Keratinocyte (primary cell): ENCODE data around the gene CASK. TPM values are rescaled to one million over a fixed set of nuclear protein-coding genes. Genes with fewer than 3 reads are reported as not detected.

ENCODE experiments used
- DNase-seq: peaks from one replicate; pipeline ENCODE4 v3.0.0-alpha.2; 2011; ENCODE audit warnings: low read depth, missing footprints, low spot score
- FAIRE-seq: peaks from 2 replicates; lab custom pipeline; 2011; peaks lifted over from hg19 to GRCh38; lab: Jason Lieb, UNC
- H2AFZ ChIP-seq: 2 replicates; pipeline ENCODE4 v1.6.0; 2012; ENCODE audit warnings: low read length, control low read depth, inconsistent platforms; ENCODE audit not compliant: control insufficient read depth
- H3K27ac ChIP-seq: 2 replicates; pipeline ENCODE4 v1.5.1; 2011; ENCODE audit warnings: low read length; ENCODE audit not compliant: control insufficient read depth, insufficient read depth
- H3K27me3 ChIP-seq: 3 replicates; pipeline ENCODE4 v1.6.0; 2011; ENCODE audit warnings: low read length; ENCODE audit not compliant: control insufficient read depth, insufficient read depth; ENCODE audit errors: extremely low read depth
- H3K36me3 ChIP-seq, 2 experiments: 2 replicates in 1 of 2; 3 replicates in 1 of 2; pipeline ENCODE4 v1.5.1; 2011; ENCODE audit warnings: low read length in 2 of 2, mild to moderate bottlenecking in 1 of 2; ENCODE audit not compliant: control insufficient read depth in 2 of 2, insufficient read depth in 2 of 2; ENCODE audit errors: extremely low read depth in 1 of 2
- H3K4me1 ChIP-seq: 3 replicates; pipeline ENCODE4 v1.5.1; 2011; ENCODE audit warnings: low read length; ENCODE audit not compliant: control insufficient read depth, insufficient read depth; ENCODE audit errors: extremely low read depth
- H3K4me2 ChIP-seq: 3 replicates; pipeline ENCODE4 v1.6.0; 2011; ENCODE audit warnings: low read depth, low read length; ENCODE audit not compliant: control insufficient read depth, insufficient read depth; ENCODE audit errors: extremely low read depth
- H3K4me3 ChIP-seq, 3 experiments: fragments of 200-600 bp in 1 of 3; sonication (generic) in 1 of 3; 2 replicates in 2 of 3; 3 replicates in 1 of 3; pipeline ENCODE4 v1.5.1; 2011 to 2016; ENCODE audit warnings: low read length in 3 of 3, mild to moderate bottlenecking in 3 of 3, control low read depth in 2 of 3, inconsistent platforms in 1 of 3, low read depth in 1 of 3, mixed read lengths in 1 of 3, mixed run types in 1 of 3, moderate library complexity in 1 of 3; ENCODE audit not compliant: control insufficient read depth in 2 of 3, insufficient read depth in 2 of 3; ENCODE audit errors: extremely low read depth in 1 of 3
- H3K79me2 ChIP-seq: 2 replicates; pipeline ENCODE4 v1.6.0; 2012; ENCODE audit warnings: low read length; ENCODE audit not compliant: control insufficient read depth, insufficient read depth
- H3K9ac ChIP-seq: 3 replicates; pipeline ENCODE4 v1.6.0; 2011; ENCODE audit warnings: low read length; ENCODE audit not compliant: control insufficient read depth, insufficient read depth; ENCODE audit errors: extremely low read depth
- H3K9me1 ChIP-seq: 3 replicates; pipeline ENCODE4 v1.6.0; 2011; ENCODE audit warnings: low read length; ENCODE audit not compliant: control insufficient read depth, insufficient read depth; ENCODE audit errors: extremely low read depth
- H3K9me3 ChIP-seq: 2 replicates; pipeline ENCODE4 v1.5.1; 2012; ENCODE audit warnings: low read depth, low read length; ENCODE audit not compliant: control insufficient read depth
- H4K20me1 ChIP-seq: 3 replicates; pipeline ENCODE4 v1.6.0; 2011; ENCODE audit warnings: low read length; ENCODE audit not compliant: control insufficient read depth, insufficient read depth; ENCODE audit errors: extremely low read depth
- EZH2 ChIP-seq: IDR thresholded peaks from one replicate; pipeline ENCODE4 v1.6.1; 2012; ENCODE audit warnings: inconsistent platforms, mild to moderate bottlenecking, low read length, moderate library complexity
- dilution Hi-C: fragments of 300-500 bp; cut with MboI; formaldehyde crosslinking; loops from one replicate; pipeline ENCODE4 v1.7.0; 2020; ENCODE audit warnings: low sequenced_read_pairs; ENCODE audit not compliant: extremely low pct_ligation_motif_present
- polyA plus RNA-seq, 5 experiments: library from polyadenylated mRNA; depleted of rRNA in 3 of 5; stranded (reverse) in 3 of 5; stranded (forward) in 1 of 5; unstranded in 1 of 5; fragments of >200 nt; gene quantifications; 1 replicate in 1 of 5; 2 replicates in 3 of 5; 3 replicates in 1 of 5; pipeline versions ENCODE4 v1.2.1 to v1.2.3, GENCODE V29; 2011 to 2012; ENCODE audit warnings: missing spikeins in 2 of 5, low read depth in 1 of 5, low replicate concordance in 1 of 5
- TF ChIP-seq, protein P1 (sequence below), 3 experiments: IDR thresholded peaks in 1 of 3; conservative IDR thresholded peaks in 1 of 3; optimal IDR thresholded peaks in 1 of 3; 2 replicates in 2 of 3; 3 replicates in 1 of 3; pipeline versions ENCODE3 to v1.5.1; 2011; ENCODE audit warnings: low read length in 3 of 3, mild to moderate bottlenecking in 3 of 3, moderate library complexity in 2 of 3, control low read depth in 1 of 3, inconsistent platforms in 1 of 3; ENCODE audit not compliant: insufficient read depth in 2 of 3; ENCODE audit errors: extremely low read depth in 1 of 3

CASK gene
- polyA plus RNA-seq, 1 donor (not counting 4 experiments of a cell fraction or from before 2014, with no cell fraction given), result 33.7 TPM

GRCh38 chrX:41603596-41603995 lies 319.8 kb downstream of the CASK start:
- no peak overlapping the region for H2AFZ ChIP-seq
- H3K9me3 ChIP-seq, result no peaks in the 10 kb centered on the region
- no peak overlapping the region for H3K4me2 ChIP-seq
- no peak for DNase-seq
- no peak for TF ChIP-seq EZH2
- TF ChIP-seq, protein P1, sequence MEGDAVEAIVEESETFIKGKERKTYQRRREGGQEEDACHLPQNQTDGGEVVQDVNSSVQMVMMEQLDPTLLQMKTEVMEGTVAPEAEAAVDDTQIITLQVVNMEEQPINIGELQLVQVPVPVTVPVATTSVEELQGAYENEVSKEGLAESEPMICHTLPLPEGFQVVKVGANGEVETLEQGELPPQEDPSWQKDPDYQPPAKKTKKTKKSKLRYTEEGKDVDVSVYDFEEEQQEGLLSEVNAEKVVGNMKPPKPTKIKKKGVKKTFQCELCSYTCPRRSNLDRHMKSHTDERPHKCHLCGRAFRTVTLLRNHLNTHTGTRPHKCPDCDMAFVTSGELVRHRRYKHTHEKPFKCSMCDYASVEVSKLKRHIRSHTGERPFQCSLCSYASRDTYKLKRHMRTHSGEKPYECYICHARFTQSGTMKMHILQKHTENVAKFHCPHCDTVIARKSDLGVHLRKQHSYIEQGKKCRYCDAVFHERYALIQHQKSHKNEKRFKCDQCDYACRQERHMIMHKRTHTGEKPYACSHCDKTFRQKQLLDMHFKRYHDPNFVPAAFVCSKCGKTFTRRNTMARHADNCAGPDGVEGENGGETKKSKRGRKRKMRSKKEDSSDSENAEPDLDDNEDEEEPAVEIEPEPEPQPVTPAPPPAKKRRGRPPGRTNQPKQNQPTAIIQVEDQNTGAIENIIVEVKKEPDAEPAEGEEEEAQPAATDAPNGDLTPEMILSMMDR (optimal IDR thresholded peaks at IDR 0.05 in 1 of 3, IDR thresholded peaks at IDR 0.05 in 1 of 3, conservative IDR thresholded peaks at IDR 0.05 in 1 of 3; ENCODE audit: extremely low read depth in 1 of 3, insufficient read depth in 2 of 3, low read length in 3 of 3), result no peak
- no peaks in the 10 kb centered on the region for H4K20me1 ChIP-seq
- dilution Hi-C loops, result no loop called here
- H3K79me2 ChIP-seq, result no peaks in the 10 kb centered on the region
- no peak overlapping the region for H3K4me3 ChIP-seq
- no peaks in the 10 kb centered on the region for H3K4me1 ChIP-seq
- no peaks in the 10 kb centered on the region for H3K9me1 ChIP-seq
- no peaks in the 10 kb centered on the region for H3K36me3 ChIP-seq
- H3K9ac ChIP-seq, result no peak overlapping the region
- H3K27ac ChIP-seq, result no peak overlapping the region
- H3K27me3 ChIP-seq, result no peaks in the 10 kb centered on the region
- no peak for FAIRE-seq

DNA sequence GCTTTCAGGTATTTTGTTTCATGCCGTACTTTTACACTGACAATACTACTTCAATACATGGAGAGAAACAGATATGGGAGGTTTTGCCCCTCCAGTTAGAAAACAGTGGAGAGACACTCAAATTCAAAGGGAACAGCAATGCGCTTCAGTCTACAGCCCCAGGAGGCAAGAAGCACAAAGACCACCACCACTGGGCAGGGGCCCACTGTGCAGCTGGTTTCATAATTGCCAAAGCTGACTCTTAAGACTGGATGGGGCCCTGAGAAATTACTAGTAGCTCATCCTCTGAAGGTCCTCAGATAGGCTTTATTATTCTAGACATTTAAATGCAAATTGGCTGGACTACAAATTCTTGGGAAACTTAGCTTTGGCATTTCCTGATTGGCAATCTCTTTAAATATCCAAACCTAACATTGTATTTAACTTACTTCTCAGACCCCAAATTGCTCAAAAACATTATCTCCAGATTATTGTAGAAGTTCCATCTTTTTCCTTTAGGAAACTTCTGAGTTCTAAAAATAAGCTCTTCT lies 320.5 kb downstream of the CASK start:
- Histone ChIP-seq H3K4me3 (no peak overlapping the region), H3K9me3 (no peaks in the 10 kb centered on the region), H2AFZ (no peak overlapping the region), H3K27ac (no peak overlapping the region), H3K27me3 (no peaks in the 10 kb centered on the region), H3K9ac (no peak overlapping the region), H3K36me3 (no peaks in the 10 kb centered on the region), H3K4me1 (no peaks in the 10 kb centered on the region), H3K79me2 (no peaks in the 10 kb centered on the region), H4K20me1 (no peaks in the 10 kb centered on the region), H3K4me2 (no peak overlapping the region), H3K9me1 (no peaks in the 10 kb centered on the region)
- FAIRE-seq, result no peak
- dilution Hi-C loops, result no loop called here
- TF ChIP-seq, protein P1 (optimal IDR thresholded peaks at IDR 0.05 in 1 of 3, IDR thresholded peaks at IDR 0.05 in 1 of 3, conservative IDR thresholded peaks at IDR 0.05 in 1 of 3; ENCODE audit: extremely low read depth in 1 of 3, insufficient read depth in 2 of 3, low read length in 3 of 3), result no peak
- no peak for TF ChIP-seq EZH2
- no peak for DNase-seq
